Measurements from ENCODE around the gene ZDHHC14. TPM values are rescaled to one million over a fixed set of nuclear protein-coding genes. Genes with fewer than 3 reads are reported as not detected.
"Not testable (repeated sequence)": the region's sequence is repeated elsewhere in the genome, so short reads cannot be mapped to it uniquely, and the experiment has no call there.

The ZDHHC14 gene
- total and polyA plus RNA-seq, 2 of the 8 experiments (the other 6 are each of a cell fraction or from before 2014, with no cell fraction given): 2.9 to 5.3 TPM

DNA sequence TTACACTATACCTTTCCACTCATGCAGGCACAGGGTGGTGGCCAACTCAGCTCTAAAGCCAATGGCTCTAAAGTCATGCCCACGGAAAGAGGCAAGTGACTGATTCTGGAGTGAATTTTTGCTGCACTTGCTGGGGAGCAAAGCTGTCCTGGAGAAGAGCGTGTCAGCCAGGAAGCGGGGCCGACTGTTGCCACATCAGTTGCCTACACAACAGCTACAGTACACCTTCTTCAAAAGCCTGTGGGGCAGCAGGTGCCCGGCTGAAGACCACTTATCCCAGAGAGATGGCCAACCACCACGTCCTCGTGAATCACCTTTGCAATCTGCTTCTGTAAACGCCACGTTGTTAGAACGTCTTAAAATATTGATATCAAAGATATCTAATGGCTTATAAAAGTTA is 179.1 kb downstream of the ZDHHC14 start:
- H3K79me1 ChIP-seq (ENCODE audit: low read depth, low read length); H2AK5ac ChIP-seq (ENCODE audit: low read depth, low read length); DNase-seq (ENCODE audit: low read depth in 1 of 2, low spot score in 2 of 2); POLR2A ChIA-PET (ENCODE audit: partially characterized antibody); H3K36me3 ChIP-seq (ENCODE audit: control insufficient read depth in 2 of 4, insufficient read depth in 4 of 4, low read length in 3 of 4); H4K20me1 ChIP-seq (replicated peaks in 1 of 2; ENCODE audit: control insufficient read depth in 1 of 2, insufficient read depth in 2 of 2, low read length in 2 of 2); H3K56ac ChIP-seq (replicated peaks; ENCODE audit: insufficient read length, low read depth, low read length); H2BK12ac ChIP-seq (ENCODE audit: low read depth, low read length); H2BK120ac ChIP-seq (replicated peaks; ENCODE audit: low read depth, low read length); H3K27ac ChIP-seq (ENCODE audit: low read depth, low read length); H4K8ac ChIP-seq (ENCODE audit: extremely low read depth, insufficient read depth, low read length); H3K18ac ChIP-seq (ENCODE audit: extremely low read depth, low read length); H3K23me2 ChIP-seq (ENCODE audit: low read depth, low read length); CTCF ChIA-PET (ENCODE audit: partially characterized antibody); H3K79me2 ChIP-seq (ENCODE audit: control insufficient read depth in 1 of 2, insufficient read depth in 2 of 2, low read length in 2 of 2); H2BK20ac ChIP-seq (ENCODE audit: low read length); H4K91ac ChIP-seq (replicated peaks; ENCODE audit: insufficient read length, low read length); H4K5ac ChIP-seq (ENCODE audit: insufficient read length, low read depth, low read length); H2BK5ac ChIP-seq (ENCODE audit: low read depth, low read length); H2BK15ac ChIP-seq (ENCODE audit: low read length); H3K9me3 ChIP-seq (ENCODE audit: insufficient read depth in 2 of 2, low read depth in 1 of 2, low read length in 1 of 2); H3K14ac ChIP-seq (ENCODE audit: insufficient read length); H3K4me2 ChIP-seq (ENCODE audit: insufficient read depth in 1 of 2, low read depth in 2 of 2, low read length in 2 of 2); H3K4ac ChIP-seq (replicated peaks; ENCODE audit: insufficient read length, low read depth, low read length); H3K4me3 ChIP-seq (ENCODE audit: extremely low read depth in 1 of 4, insufficient read depth in 2 of 4, low read depth in 3 of 4, low read length in 4 of 4); H3K9ac ChIP-seq (replicated peaks in 1 of 4; ENCODE audit: extremely low read depth in 1 of 4, low read depth in 3 of 4, low read length in 3 of 4); H3K23ac ChIP-seq (ENCODE audit: insufficient read length); H3K27me3 ChIP-seq (replicated peaks in 1 of 4; ENCODE audit: control insufficient read depth in 3 of 4, extremely low read depth in 1 of 4, insufficient read depth in 3 of 4, low read length in 3 of 4); H2AFZ ChIP-seq (ENCODE audit: low read length): not testable (repeated sequence)
- WGBS, 2 experiments (ENCODE audit: extremely low coverage in 1 of 2, insufficient coverage in 1 of 2, insufficient read length in 1 of 2, insufficient replicate concordance in 2 of 2, low coverage in 1 of 2, low lambda C conversion rate in 2 of 2, missing lambda C conversion rate in 1 of 2): 94% methylated on average over 10 of the region's 10 CpGs; no CpG with 5 or more reads in 1 of the 2 experiments
- H3K4me1 ChIP-seq (replicated peaks in 1 of 4; ENCODE audit: control insufficient read depth in 3 of 4, insufficient read depth in 4 of 4, low read length in 3 of 4): peaks cover 0 to 10% (median 1%) of the 10 kb centered on the region in 4 experiments; a peak in 4 of 7 replicates
- peak; percentile 13 for FAIRE-seq
